AG04450 (cell line): ENCODE measurements around the gene RARB. TPM values are rescaled to one million over a fixed set of nuclear protein-coding genes. Genes with fewer than 3 reads are reported as not detected.
A peak's percentile ranks its signal among the peaks of the same experiment; 100 is the strongest.

ENCODE experiments used
- CTCF ChIA-PET: fragments of 300-600, 350-600 bp; formaldehyde crosslinking; extraction: SDS; loops from one replicate; lab custom pipeline; 2022; ENCODE audit warnings: antibody characterized with exemption, inconsistent platforms; lab: Charles Lee
- POLR2A ChIA-PET: fragments of 350-600 bp; formaldehyde crosslinking; extraction: SDS; loops from one replicate; lab custom pipeline; 2021; ENCODE audit warnings: antibody characterized with exemption, inconsistent platforms; lab: Yijun Ruan, JAX
- DNase-seq: peaks from one replicate; pipeline ENCODE4 v3.0.0-alpha.2; 2011; ENCODE audit warnings: low read depth, low spot score
- H3K27ac ChIP-seq: one replicate; pipeline ENCODE4 v1.5.1; 2012; ENCODE audit warnings: low read depth, low read length, control low read depth
- H3K27me3 ChIP-seq: one replicate; pipeline ENCODE4 v1.6.0; 2012; ENCODE audit warnings: low read length; ENCODE audit not compliant: control insufficient read depth, insufficient read depth
- H3K4me3 ChIP-seq: 2 replicates; pipeline ENCODE4 v1.5.1; 2011; ENCODE audit warnings: mild to moderate bottlenecking, low read depth, low read length, control low read depth
- H3K9me3 ChIP-seq: 2 replicates; pipeline ENCODE4 v1.5.1; 2012; ENCODE audit warnings: low read length; ENCODE audit not compliant: control insufficient read depth, insufficient read depth
- polyA plus RNA-seq: library from polyadenylated mRNA; depleted of rRNA; stranded (reverse); fragments of >200 nt; gene quantifications from 2 replicates; pipeline ENCODE4 v1.2.3, GENCODE V29; 2011
- TF ChIP-seq, protein P1 (sequence below): IDR thresholded peaks from 2 replicates; pipeline ENCODE4 v1.5.1; 2011; ENCODE audit warnings: low read depth, low read length, control low read depth, inconsistent platforms

The RARB gene
- polyA plus RNA-seq, 1 experiment = 0.51 TPM

DNA sequence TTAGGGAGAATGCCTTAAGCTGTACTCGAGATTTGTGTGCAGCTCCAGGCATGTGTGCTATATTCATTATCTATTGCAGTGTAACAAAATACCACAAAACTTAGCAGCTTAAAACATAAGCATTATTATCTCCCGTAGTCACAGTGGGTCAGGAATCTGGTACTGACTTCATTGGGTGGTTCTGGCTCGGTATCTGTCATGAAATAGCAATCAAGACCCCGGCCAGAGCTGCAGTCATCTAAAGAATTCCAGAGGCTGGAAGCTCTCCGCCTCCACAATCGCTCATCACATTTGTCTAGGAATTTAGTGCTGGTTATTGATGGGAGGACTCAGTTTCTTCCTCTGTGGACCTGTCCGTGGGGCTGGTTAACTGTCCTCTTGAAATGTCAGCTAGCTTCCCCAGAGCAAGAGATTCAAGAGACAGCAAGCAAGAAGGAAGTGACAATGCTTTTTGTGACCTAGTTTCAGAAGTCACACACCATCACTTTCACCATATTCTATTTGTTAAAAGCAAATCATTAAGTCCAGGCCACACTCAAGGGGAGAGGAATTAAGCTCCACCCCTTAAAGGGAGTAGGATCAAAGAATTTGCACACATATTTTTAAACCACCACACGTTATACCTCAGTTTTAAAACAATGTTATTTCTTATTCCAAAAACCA lies 160.5 kb downstream of the RARB start:
- Histone ChIP-seq H3K27ac (no peak overlapping the region), H3K9me3 (no peaks in the 10 kb centered on the region), H3K27me3 (no peaks in the 10 kb centered on the region), H3K4me3 (no peak overlapping the region)
- DNase-seq = no peak
- CTCF ChIA-PET = no interaction called here
- TF ChIP-seq, protein P1, sequence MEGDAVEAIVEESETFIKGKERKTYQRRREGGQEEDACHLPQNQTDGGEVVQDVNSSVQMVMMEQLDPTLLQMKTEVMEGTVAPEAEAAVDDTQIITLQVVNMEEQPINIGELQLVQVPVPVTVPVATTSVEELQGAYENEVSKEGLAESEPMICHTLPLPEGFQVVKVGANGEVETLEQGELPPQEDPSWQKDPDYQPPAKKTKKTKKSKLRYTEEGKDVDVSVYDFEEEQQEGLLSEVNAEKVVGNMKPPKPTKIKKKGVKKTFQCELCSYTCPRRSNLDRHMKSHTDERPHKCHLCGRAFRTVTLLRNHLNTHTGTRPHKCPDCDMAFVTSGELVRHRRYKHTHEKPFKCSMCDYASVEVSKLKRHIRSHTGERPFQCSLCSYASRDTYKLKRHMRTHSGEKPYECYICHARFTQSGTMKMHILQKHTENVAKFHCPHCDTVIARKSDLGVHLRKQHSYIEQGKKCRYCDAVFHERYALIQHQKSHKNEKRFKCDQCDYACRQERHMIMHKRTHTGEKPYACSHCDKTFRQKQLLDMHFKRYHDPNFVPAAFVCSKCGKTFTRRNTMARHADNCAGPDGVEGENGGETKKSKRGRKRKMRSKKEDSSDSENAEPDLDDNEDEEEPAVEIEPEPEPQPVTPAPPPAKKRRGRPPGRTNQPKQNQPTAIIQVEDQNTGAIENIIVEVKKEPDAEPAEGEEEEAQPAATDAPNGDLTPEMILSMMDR = no peak
- POLR2A ChIA-PET = no interaction called here

DNA sequence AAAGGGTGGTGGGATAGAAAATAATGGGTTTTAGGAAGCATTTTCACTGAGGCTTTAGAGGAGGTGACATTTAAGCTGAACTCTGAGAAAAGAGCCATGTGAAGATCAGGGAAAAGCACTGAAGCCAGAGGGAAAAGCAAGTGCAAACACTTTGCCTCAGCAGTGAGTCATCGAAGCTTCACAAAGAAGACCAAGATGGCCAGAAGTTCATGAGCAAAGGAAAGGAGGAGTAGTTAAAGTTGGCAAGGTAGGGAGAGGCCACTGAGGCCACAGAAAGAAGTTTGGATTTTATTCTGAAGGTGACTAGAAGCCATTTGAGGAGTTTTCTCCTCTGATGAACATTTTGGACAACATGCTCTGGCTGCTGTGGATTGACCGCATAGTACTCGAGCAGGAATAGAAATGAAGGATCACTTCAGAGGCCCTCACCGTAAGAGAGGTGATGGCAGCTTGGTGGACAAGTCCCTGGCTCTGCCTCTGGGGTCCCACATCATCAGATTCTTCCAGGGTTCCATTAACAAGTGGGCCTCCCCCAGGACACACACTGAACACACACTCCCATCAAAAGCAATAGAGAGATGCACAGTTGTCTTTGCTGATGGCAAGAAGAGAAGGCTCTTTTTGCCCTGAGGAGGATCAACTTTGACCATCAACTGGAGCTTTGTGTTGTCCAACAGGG lies 161.2 kb downstream of the RARB start:
- ChIA-PET POLR2A (no interaction called here), CTCF (no interaction called here)

DNA sequence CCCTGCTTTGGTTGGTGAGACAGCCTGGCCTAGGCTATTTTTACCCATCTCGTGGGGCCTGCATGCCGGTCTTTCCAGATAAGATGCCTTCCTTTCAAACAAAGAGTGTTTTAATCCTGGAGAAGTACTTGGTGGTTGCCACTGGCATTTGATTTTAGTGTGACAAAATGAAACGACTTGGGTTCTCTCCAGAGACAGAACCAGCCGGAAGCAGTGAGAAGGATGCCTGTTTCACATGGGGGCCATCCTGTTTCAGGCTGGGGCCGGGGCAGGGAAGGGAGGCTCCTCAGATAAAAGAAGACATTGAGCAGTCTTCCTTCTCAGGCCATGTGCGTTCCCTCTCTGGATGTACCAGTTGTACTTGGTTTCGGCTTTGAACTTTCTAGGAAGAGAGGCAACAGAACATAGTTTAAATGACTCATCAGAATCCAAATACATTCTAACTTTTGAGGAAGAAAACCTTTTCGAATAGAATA lies 161.8 kb downstream of the RARB start:
- TF ChIP-seq, protein P1 = no peak
- CTCF ChIA-PET = no interaction called here
- no peak overlapping the region for H3K4me3 ChIP-seq
- H3K9me3 ChIP-seq = no peaks in the 10 kb centered on the region
- DNase-seq = no peak
- no peak overlapping the region for H3K27ac ChIP-seq
- POLR2A ChIA-PET = no interaction called here
- H3K27me3 ChIP-seq = no peaks in the 10 kb centered on the region

More for the DNA sequence above, 161.2 kb downstream of the RARB start:
- no peak for DNase-seq
- no peak overlapping the region for H3K4me3 ChIP-seq
- no peak overlapping the region for H3K27ac ChIP-seq
- TF ChIP-seq, protein P1 = no peak
- no peaks in the 10 kb centered on the region for H3K27me3 ChIP-seq
- no peaks in the 10 kb centered on the region for H3K9me3 ChIP-seq

DNA sequence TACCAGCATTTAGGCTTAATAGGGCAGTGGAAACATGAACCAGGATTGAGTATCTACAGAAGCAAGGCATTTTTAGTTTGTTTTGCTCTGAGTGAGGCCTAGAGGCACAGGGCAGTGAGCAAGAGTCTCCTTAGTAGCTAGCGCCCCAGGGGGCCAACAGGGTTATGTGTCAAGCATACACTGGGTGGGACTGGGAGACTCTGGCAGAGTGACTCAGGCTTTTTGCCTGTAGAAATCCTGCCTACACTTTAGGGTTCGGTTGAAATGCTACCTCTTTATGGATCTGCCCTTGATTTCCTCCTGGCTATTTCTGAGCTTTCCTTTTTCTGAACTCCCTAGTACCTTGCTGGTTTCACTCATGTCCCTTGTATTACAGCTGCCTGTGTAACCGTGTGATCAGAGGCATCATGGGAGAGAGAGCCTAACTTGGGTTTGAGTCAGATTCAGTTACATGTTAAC lies 164.5 kb downstream of the RARB start:
- H3K9me3 ChIP-seq = no peaks in the 10 kb centered on the region
- POLR2A ChIA-PET = interaction anchor here (0.6 kb wide), 1 partner anchor 9 kb away, joined by 7 read pairs; no protein-coding TSS in a partner anchor
- TF ChIP-seq, protein P1 = peak; percentile 38
- DNase-seq = no peak
- no peaks in the 10 kb centered on the region for H3K27me3 ChIP-seq
- no peak overlapping the region for H3K27ac ChIP-seq
- H3K4me3 ChIP-seq = no peak overlapping the region
- CTCF ChIA-PET = interaction anchor here (0.6 to 5.5 kb wide), 37 partner anchors 10 to 1594 kb away, joined by 3 to 76 read pairs (median 5); partner anchors contain the start of gene RARB

DNA sequence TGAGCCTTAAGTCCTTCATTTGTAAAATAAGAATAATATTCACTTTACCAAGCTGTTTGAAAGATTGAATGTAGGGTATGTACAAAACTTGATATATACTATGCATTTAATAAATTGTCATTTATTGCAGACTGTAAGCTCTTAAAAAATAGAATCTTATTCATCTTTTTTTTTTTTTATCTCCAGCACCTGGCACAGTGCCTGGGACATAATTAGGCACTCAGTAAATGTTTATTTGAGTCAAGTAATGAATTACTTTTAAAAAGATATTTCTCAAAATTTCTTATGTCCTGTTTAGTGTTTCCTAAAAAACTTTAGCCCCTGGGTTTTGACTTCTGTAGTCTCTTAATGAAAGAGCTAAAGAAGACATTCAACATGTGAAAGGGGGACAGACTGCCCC lies 164.9 kb downstream of the RARB start:
- CTCF ChIA-PET = interaction anchor here (0.8 to 5.5 kb wide), 48 partner anchors 11 to 1594 kb away, joined by 3 to 76 read pairs (median 5); partner anchors contain the start of gene RARB
- Histone ChIP-seq H3K27me3 (no peaks in the 10 kb centered on the region), H3K9me3 (no peaks in the 10 kb centered on the region), H3K27ac (no peak overlapping the region), H3K4me3 (no peak overlapping the region)
- POLR2A ChIA-PET = interaction anchor here (0.6 kb wide), 1 partner anchor 9 kb away, joined by 7 read pairs; no protein-coding TSS in a partner anchor
- TF ChIP-seq, protein P1 = no peak
- no peak for DNase-seq
